HL-60 (cell line): Measurements from ENCODE around the gene PRDM16.

Experiments used
- DNase-seq, 2 experiments: peaks; one replicate each; pipeline ENCODE4 v3.0.0-alpha.2; 2010 to 2020; ENCODE audit warnings: low read depth in 1 of 2, low spot score in 1 of 2
- H3K27ac ChIP-seq: fragments of 250-450 bp; sonication (Bioruptor Pico); replicated peaks from 2 replicates; pipeline ENCODE4 v1.5.1; 2020; ENCODE audit warnings: mild to moderate bottlenecking, moderate library complexity
- H3K27me3 ChIP-seq: fragments of 250-450 bp; sonication (Bioruptor Pico); 2 replicates; pipeline ENCODE4 v1.5.1; 2021; ENCODE audit warnings: mild to moderate bottlenecking, moderate library complexity; ENCODE audit not compliant: insufficient read depth, poor library complexity, severe bottlenecking
- H3K4me3 ChIP-seq: replicated peaks from 2 replicates; pipeline ENCODE4 v1.5.1; 2011; ENCODE audit warnings: mild to moderate bottlenecking, control low read depth, low read length; ENCODE audit not compliant: insufficient read depth
- CTCF ChIP-seq: IDR thresholded peaks from one replicate; pipeline ENCODE4 v1.5.1; 2011; ENCODE audit warnings: low read length, control low read depth, inconsistent platforms; ENCODE audit not compliant: insufficient read depth
- GABPA ChIP-seq: IDR thresholded peaks from 2 replicates; pipeline ENCODE4 v1.6.1; 2012; ENCODE audit warnings: low read depth
- POLR2AphosphoS5 ChIP-seq: IDR thresholded peaks from 2 replicates; pipeline ENCODE4 v1.6.1; 2012; ENCODE audit warnings: low read depth
- SPI1 ChIP-seq: IDR thresholded peaks from 2 replicates; pipeline ENCODE4 v1.6.1; 2012; ENCODE audit warnings: low read depth, mild to moderate bottlenecking, borderline replicate concordance
- TF ChIP-seq, protein P1 (sequence below): IDR thresholded peaks from 2 replicates; pipeline ENCODE4 v1.6.1; 2012; ENCODE audit warnings: low read depth; ENCODE audit not compliant: insufficient replicate concordance

PRDM16 gene

GRCh38 chr1:3377604-3378279 is 308.7 kb downstream of the PRDM16 start:
- TF ChIP-seq GABPA, result no peak
- TF ChIP-seq, protein P1, sequence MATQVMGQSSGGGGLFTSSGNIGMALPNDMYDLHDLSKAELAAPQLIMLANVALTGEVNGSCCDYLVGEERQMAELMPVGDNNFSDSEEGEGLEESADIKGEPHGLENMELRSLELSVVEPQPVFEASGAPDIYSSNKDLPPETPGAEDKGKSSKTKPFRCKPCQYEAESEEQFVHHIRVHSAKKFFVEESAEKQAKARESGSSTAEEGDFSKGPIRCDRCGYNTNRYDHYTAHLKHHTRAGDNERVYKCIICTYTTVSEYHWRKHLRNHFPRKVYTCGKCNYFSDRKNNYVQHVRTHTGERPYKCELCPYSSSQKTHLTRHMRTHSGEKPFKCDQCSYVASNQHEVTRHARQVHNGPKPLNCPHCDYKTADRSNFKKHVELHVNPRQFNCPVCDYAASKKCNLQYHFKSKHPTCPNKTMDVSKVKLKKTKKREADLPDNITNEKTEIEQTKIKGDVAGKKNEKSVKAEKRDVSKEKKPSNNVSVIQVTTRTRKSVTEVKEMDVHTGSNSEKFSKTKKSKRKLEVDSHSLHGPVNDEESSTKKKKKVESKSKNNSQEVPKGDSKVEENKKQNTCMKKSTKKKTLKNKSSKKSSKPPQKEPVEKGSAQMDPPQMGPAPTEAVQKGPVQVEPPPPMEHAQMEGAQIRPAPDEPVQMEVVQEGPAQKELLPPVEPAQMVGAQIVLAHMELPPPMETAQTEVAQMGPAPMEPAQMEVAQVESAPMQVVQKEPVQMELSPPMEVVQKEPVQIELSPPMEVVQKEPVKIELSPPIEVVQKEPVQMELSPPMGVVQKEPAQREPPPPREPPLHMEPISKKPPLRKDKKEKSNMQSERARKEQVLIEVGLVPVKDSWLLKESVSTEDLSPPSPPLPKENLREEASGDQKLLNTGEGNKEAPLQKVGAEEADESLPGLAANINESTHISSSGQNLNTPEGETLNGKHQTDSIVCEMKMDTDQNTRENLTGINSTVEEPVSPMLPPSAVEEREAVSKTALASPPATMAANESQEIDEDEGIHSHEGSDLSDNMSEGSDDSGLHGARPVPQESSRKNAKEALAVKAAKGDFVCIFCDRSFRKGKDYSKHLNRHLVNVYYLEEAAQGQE, result no peak
- no peak for TF ChIP-seq POLR2AphosphoS5
- no peak for TF ChIP-seq SPI1
- TF ChIP-seq CTCF, result no peak
- no peaks in the 10 kb centered on the region for H3K27me3 ChIP-seq
- no peak for DNase-seq
- H3K27ac ChIP-seq, result no peak overlapping the region
- no peak overlapping the region for H3K4me3 ChIP-seq

GRCh38 chr1:3378411-3379208 is 309.6 kb downstream of the PRDM16 start:
- TF ChIP-seq, protein P1, result no peak
- TF ChIP-seq CTCF, result no peak
- no peak for TF ChIP-seq POLR2AphosphoS5
- no peak for TF ChIP-seq SPI1
- no peak for TF ChIP-seq GABPA
- no peak overlapping the region for H3K27ac ChIP-seq
- DNase-seq, result no peak
- H3K4me3 ChIP-seq, result no peak overlapping the region
- H3K27me3 ChIP-seq, result no peaks in the 10 kb centered on the region

DNA sequence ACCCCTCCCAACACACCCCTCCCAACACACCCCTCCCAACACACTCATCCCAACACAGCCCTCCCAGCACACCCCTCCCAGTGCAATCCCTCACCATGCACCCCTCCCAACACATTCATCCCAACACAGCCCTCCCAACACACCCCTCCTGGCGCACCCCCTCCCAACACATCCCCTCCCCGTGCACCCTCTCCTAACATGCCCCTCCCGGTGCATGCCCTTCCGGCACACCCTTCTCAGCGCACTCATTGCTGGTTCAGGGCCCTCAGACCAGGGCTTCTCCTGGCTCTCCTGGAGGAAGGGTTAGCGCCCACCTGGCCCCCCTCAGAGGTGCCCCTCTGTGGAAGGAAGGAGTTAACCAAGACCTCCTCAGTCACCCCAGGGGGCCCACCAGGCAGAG is 310.9 kb downstream of the PRDM16 start:
- H3K27ac ChIP-seq, result no peak overlapping the region
- no peak overlapping the region for H3K4me3 ChIP-seq
- DNase-seq, result no peak
- no peaks in the 10 kb centered on the region for H3K27me3 ChIP-seq
- TF ChIP-seq CTCF, result no peak
- TF ChIP-seq, protein P1, result no peak
- no peak for TF ChIP-seq GABPA
- no peak for TF ChIP-seq POLR2AphosphoS5
- no peak for TF ChIP-seq SPI1
